GM18907 (cell line): ENCODE data around the gene FAM120B.
"Not testable (repeated sequence)": the region's sequence is repeated elsewhere in the genome, so short reads cannot be mapped to it uniquely, and the experiment has no call there.

Experiments
- ATAC-seq: cut with Tn5 transposase; IDR thresholded peaks from one replicate; pipeline ENCODE4 v1.9.1; 2021; ENCODE audit warnings: mild to moderate bottlenecking, moderate library complexity; ENCODE audit not compliant: unreplicated experiment

FAM120B gene

DNA sequence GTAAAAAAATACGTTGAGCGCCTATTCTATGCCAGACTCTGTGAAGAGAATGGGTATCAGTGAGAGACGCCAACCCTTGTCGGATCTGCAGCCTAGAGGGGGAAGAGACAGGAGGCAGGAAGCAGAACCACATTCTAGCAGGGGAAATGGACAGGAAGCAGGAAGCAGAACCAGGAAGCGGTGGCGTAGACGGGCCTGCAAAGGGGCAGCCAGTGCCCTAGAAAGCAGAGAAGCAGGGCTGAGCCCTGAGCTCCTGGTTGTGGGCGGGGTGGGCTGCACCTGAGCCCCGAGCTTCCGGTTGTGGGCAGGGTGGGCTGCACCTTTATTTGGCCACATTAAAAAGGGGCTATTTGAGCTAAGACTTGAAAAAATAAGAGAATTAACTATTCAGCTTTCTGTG, 71.9 kb downstream of the FAM120B start:
- no peak for ATAC-seq

DNA sequence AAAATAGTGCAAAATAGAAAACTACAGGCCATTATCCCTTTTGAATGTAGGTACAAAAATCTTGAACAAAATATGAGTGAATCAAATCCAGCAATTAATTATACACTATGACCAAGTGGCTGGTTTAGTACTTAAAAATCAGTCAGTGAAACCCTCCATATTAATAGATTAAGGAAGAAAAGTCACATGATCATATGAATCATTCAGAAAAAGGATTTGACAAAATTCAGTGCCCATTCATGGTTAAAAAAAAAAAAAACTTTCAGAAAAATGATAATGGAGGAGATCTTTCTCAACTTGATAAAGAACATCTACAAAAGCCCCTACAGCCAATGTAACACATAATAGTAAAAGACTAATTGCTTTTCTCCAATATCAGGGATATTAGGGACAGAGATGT, 75.0 kb downstream of the FAM120B start:
- no peak for ATAC-seq

DNA sequence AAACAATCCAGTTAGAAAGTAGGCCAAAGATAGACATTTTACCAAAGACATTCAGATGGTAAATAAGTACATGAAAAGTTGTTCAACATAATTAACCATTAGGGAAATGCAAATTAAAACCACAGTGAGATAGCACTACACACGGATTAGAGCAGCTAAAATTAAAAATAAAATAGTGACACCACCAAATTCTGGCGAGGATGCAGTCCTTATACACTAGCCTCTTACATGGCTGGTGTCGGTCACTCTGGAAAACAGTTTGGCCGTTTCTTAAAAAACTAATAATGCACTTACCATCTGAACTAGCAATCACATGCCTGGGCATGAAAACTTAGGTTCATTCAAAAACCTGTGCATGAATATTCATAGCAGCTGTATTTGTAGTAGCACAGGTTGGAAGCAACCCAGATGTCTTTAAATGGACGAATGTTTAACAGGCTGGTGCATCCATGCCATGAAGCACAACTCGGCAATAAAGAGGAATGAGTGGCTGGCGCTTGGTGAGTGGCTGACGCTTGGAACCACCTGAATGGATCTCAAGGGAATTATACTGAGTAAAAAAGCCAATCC, 77.0 kb downstream of the FAM120B start:
- no peak for ATAC-seq

DNA sequence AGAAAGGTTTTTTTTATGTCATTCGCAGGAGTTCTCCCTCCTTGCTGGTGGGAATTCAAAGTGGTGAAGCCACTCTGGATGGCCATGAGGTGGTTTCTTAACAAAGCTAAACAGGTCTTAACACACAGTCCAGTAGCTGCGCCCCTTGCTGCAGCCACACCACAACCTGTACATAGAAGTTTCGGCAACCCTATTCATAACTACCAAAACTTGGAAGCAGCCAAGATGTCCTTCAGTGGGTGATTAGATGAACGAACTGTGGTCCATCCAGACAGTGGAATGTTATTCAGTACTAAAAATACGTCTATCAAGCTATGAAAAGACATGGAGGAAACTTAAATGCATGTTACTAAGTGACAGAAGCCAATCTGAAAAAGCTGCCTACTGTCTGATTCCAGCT, 78.9 kb downstream of the FAM120B start:
- no peak for ATAC-seq

DNA sequence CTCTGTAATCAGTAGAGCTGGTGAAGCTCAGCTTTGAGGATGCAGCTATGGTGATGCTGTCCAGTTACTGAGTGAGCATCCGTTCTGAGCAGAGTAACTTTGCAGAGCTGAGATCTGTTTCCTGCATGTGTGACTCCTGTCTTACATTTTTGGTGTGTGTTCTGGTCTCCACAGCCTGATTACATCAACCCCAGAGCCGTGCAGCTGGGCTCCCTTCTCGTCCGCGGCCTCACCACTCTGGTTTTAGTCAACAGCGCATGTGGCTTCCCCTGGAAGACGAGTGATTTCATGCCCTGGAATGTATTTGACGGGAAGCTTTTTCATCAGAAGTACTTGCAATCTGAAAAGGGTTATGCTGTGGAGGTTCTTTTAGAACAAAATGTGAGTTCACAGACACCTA, 81.6 kb downstream of the FAM120B start:
- ATAC-seq: no peak

DNA sequence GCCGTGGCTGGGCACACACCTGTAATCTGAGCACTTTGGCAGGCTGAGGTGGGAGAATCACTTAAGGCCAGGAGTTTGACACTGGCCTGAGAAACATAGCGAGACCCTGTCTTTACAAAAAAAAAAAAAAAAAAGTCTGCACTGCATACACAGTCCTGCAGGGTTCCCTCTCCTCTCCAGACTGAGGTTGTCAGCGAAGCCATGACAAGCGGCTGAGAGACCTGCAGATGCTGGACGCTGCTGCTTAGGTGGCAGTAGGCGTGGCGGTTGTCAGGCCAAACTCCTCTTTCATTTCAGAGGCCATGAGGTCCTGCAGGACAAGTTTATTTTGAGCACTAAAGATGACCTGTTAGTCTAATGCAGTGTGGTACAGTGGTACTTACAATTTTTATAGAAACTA, 86.5 kb downstream of the FAM120B start:
- no peak for ATAC-seq

DNA sequence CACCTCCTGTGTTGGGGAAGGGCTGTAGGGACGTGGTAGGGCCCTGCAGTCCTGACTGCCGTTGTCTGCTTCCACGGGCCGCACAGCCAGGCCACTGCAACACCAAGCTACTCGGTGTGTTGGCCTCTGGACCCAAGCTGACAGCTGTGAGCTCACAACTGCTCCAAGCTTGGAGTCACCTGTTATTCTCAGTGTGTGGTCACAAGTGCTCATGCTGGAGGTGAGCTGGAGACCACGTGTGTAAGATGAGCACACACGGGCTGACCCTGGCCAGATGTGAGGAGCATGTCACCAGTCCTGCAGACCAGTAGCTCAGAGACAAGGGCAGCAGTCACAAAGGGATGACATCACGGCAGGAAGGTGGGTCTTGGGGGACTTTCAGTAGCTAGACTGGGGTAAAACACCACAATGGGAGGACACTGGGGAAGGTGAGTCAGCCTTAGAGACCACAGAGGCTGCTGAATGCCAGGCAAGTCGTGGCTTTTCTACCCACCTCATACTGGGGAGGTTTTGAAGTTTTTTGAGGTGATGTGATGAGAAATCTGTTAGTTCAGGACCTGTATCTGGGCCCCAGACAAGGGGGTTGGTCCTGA, 87.3 kb downstream of the FAM120B start:
- ATAC-seq: no peak

DNA sequence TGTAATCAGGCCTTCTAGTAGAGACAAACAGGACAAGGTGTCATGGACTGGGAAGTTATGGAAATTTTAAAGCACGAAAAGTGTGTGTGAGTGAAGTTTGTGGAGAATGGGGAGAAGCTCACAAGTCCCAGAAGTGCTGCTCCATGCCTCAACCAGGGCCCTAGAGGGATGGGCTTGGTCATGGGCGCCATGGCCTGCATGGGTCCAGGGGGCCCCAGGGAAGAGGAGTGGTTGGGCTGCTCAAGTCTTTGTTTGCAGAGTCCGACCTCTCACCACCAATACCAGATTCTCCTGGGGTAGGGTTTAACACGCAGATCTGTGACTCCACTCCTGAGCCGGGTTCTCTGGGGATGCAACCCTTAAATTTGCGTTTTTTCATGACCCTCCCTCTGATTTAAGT, 88.4 kb downstream of the FAM120B start:
- ATAC-seq: no peak

DNA sequence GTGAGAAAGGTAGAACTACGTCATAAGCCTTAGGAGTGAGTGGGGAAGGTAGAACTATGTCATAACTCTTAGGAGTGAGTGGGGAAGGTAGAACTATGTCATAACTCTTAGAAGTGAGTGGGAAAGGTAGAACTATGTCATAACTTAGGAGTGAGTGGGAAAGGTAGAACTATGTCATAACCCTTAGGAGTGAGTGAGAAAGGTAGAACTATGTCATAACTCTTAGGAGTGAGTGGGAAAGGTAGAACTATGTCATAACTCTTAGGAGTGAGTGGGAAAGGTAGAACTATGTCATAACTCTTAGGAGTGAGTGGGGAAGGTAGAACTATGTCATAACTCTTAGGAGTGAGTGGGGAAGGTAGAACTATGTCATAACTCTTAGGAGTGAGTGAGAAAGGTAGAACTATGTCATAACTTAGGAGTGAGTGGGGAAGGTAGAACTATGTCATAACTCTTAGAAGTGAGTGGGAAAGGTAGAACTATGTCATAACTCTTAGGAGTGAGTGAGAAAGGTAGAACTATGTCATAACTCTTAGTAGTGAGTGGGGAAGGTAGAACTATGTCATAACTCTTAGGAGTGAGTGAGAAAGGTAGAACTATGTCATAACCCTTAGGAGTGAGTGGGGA, 92.3 kb downstream of the FAM120B start:
- ATAC-seq: not testable (repeated sequence)

DNA sequence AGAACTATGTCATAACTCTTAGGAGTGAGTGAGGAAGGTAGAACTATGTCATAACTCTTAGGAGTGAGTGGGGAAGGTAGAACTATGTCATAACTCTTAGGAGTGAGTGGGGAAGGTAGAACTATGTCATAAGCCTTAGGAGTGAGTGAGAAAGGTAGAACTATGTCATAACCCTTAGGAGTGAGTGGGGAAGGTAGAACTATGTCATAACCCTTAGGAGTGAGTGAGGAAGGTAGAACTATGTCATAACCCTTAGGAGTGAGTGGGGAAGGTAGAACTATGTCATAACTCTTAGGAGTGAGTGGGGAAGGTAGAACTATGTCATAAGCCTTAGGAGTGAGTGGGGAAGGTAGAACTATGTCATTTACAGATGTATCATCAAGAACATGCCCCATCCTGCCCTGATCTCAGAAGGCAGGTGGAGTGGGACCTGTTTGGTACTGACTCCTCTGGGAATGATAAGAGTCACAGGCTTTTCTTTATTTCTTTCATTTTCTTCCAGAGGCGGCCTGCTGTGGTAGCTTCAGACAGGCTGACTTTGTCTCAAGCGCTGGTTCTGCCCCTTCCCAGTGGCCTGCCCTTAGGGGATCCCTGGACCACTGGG, 93.5 kb downstream of the FAM120B start:
- not testable (repeated sequence) for ATAC-seq

DNA sequence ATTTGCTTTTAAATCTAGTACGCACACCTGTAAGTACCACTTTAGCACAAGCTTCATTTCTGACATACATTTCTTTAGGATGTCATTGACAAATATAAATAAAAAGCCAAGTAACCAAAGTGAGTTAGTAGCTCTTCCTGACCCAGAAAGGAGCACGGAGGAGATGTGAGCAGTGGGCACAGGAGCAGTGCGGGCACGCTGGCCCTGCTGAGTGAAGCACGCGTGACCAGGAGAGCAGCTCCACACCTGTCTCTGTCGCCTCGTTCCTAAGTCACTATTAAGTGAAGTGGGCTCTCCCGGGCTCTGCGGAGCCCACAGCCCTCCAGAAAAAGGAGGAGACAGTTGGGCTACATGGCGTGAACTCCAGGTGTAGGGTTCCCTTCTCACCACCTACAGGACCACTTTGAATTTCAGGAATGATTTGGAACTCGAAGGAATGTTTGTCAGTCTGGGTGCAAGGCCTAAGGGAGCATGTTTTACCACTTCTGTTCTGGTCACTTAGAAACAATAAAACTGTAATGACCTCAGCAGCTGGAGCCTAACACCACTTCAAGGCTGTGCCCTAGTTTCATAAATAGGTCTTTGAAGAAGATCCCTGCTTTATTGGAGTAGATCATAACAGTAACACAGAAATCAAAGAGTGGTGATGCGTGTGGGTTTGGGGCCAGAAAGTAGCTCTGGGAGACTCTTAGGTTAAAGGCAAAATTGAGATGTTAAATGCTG, 95.9 kb downstream of the FAM120B start:
- ATAC-seq: no peak

DNA sequence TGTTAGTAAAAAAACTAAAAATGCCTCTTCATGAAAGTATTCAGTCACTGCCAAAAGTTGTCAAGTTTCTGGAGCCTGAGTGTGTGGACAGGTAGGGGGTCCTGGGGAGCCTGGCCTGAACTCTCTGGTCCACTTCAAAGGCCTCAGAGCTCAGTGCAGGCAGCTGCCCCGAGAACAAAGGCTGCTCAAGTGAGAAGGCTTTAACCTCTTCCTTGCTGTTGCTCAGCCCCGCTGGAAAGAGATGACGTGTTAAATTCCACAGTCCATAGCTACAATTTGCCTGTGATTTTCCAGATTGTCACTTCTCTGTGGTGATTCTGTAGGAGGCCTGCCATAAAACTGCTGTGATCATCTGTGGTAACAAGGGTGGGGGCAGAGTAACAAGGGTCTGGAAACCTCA, 96.9 kb downstream of the FAM120B start:
- no peak for ATAC-seq

DNA sequence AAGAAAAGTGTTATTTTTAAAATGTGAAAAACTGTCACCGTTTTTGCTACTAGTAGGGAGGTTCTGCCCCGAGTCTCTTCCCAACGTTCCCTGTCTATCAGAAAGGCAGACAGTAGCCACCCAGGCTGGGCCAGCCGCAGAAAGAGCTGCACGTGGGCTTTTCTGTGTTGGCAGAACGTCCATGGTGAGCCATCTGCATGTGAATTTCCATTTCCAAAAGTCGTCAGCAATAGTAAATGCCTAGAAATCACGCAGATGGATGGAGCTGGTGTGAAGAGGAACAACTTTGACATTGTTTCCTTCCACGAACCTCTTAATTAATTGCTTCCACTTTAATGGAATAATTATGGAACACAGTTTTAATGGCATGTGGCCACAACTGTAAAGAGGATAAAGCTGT, 97.5 kb downstream of the FAM120B start:
- no peak for ATAC-seq

DNA sequence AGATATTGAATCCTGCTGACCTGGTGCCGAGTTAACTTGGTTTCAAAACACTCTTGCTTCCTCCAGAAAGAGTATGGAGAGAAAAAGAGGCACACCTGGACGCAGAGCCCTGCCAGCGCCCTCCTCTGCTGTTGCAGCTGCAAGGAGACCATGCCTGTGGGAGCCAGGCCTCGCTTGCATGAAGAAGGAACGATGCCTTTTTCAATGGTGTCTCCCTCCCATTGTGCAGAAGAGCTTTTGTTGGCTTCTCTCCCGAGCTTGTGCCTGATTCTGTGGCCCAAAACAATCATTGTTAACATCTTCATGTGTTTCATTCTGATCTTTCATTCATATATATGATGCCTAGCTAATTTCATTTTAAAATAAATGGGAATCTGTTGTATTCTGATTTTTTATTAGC, 98.1 kb downstream of the FAM120B start:
- no peak for ATAC-seq

DNA sequence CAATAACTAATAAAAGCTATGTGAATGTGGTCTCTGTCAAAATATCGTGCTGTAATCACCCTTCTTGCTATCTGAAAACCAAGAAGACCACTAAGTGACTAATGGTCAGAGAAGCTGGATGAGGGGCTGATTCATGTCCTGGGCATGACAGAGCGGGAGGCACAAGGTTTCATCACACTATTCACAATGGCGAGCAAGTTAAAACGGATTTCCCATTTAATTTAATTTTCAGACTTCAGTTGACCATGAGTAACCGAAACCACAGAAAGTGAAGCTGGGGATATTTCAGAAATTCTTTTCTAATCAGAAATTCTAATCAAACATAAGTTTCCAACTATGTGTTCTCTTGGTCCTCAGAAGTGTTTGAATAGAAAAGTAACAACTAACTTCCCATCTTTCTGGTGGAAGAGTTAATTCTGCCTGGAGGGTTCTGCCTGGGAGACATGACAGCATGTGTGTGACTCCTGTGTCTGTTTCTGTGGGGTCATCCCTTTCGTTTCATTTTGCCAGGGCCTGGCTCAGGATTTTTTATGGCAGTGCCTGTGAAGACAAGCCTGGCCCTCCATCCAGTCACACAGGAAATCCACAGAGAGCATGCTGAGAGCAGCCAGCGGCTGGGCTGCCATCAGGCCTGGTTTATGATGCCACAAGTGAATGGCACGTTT, 98.9 kb downstream of the FAM120B start:
- ATAC-seq: no peak

DNA sequence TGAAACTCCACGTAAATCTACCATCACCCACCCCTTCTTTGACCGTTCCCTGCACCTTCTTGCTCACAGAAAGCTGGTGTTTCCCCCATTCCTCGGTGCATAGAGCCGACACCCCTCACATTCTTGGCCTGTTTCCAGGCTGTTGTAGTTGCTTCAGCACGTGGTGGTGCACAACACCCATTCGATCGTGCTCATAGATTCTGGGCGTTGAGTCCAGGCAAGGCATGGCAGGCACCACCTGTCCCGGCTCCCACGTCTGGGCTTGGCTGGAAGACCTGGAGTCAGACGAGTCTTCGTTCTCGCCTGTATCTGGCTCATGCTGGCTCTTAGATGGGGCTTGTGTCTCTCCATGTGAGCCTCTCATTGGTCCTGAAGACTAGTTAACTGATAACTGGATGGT, 100.6 kb downstream of the FAM120B start:
- ATAC-seq: no peak

DNA sequence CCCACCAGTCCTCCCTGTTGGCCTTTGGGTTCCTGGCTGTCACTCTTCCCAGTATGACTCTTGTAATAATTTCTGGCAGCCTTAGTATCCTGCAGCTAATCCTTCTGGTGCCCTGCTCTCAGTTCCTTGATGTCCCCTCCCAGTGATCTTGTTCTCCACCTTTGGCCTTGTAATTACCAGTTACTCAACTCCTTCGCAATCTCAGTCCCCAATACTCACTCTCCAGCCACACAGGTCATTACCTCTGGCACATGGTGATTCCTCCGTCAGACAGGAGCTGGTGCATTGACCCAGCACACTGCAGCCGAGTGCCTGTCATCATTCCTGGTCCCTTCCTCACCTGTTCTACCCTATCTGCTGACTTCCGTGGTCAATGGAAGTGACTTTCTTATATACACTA, 101.4 kb downstream of the FAM120B start:
- no peak for ATAC-seq

DNA sequence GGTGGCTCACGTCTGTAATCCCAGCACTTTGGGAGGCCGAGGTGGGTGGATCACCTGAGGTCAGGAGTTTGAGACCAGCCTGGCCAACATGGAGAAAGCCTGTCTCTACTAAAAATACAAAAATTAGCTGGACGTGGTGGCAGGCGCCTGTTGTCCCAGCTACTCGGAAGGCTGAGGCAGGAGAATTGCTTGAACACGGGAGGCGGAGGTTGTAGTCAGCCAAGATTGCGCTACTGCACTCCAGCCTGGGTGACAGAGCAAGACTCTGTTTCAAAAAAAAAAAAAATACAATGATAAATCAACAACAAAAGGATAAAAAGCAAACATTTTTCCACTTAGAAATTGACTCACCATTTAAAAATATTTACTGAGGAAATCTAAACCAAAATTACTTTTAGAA, 103.2 kb downstream of the FAM120B start:
- ATAC-seq: not testable (repeated sequence)

DNA sequence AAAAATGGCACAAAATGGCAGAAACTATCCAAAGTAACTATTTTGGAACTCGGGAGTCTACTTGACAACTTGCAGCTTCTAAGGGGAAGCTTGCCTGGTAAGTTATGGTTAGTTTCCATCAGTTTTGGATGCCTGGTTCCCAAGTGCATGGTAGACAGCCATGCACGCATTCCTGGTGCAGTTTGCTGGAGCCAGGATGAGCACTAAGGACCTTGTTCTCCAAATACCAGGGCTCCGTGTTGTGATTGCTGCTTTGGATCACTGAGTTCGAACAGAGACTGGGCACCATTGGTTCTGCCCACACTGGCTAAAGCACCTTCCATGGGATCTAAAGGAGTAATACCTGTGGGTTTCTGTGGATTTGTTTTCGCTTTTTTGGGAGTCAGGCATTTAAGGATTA, 103.7 kb downstream of the FAM120B start:
- ATAC-seq: no peak

DNA sequence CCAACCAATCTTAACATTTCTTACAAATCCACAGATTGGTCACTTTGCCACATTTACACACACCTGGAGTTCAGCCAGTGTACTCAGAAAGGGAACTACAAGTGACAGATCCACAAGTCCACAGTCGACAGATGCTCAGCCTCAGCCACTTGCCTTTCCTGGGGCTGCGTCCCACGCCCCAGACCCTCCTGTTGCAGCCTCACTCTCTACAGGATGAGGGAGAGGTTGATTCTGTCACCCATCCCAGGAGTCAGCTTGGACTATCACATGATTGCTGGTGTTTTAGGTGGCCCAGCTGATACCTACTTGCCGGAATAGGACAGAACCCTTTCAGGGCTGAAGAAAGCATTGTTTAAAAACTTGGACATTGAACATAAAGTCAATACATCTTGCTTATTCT, 108.8 kb downstream of the FAM120B start:
- ATAC-seq: no peak

DNA sequence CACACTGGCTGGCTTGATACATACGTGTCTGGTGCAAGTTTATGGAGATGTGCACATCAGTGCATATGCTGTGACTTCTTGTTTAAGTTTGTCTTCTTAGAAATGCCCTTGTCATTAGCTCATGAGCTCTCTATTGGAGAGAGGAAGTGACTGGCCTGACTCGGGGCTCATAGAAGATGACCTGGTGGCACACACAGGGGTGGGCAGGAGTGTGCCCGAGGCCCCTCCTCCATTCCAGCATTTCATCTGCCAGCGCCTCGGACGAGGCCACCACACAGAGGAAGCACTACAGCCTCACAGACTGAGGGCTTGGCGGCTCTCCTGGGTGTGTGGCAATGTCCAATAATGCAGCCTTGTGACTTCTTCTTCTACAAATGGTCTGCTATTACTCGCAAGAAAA, 109.7 kb downstream of the FAM120B start:
- no peak for ATAC-seq
